BLaER1 (cell line): ENCODE results near the gene SLC46A1.

ENCODE experiments used
- H3K27ac ChIP-seq: shearing (Covaris generic); formaldehyde crosslinking; 2 replicates; pipeline ENCODE4 v1.8.1; 2022
- H3K27me3 ChIP-seq: shearing (Covaris generic); formaldehyde crosslinking; 2 replicates; pipeline ENCODE4 v1.8.1; 2022
- H3K36me3 ChIP-seq: shearing (Covaris generic); formaldehyde crosslinking; 2 replicates; pipeline ENCODE4 v1.8.1; 2022
- H3K4me1 ChIP-seq: shearing (Covaris generic); formaldehyde crosslinking; 2 replicates; pipeline ENCODE4 v1.8.1; 2022
- H3K4me2 ChIP-seq: shearing (Covaris generic); formaldehyde crosslinking; 2 replicates; pipeline ENCODE4 v1.8.1; 2022
- H3K4me3 ChIP-seq: shearing (Covaris generic); formaldehyde crosslinking; 2 replicates; pipeline ENCODE4 v1.8.1; 2022
- H3K9ac ChIP-seq: shearing (Covaris generic); formaldehyde crosslinking; 2 replicates; pipeline ENCODE4 v1.8.1; 2022
- H3K9me3 ChIP-seq: shearing (Covaris generic); formaldehyde crosslinking; 2 replicates; pipeline ENCODE4 v1.8.1; 2022
- H4K20me1 ChIP-seq: shearing (Covaris generic); formaldehyde crosslinking; 2 replicates; pipeline ENCODE4 v1.8.1; 2022
- Cebpa-rat ChIP-seq: shearing (Covaris generic); IDR thresholded peaks from 2 replicates; pipeline ENCODE4 v1.8.1; 2022

The SLC46A1 gene

GRCh38 chr17:28370035-28370743 lies 35.8 kb downstream of the SLC46A1 start, which contains the start of gene VTN:
VTN (minus strand) TSS chr17:28370307; CDS start chr17:28370203, 104 bp downstream.
- Histone ChIP-seq H3K36me3 (peaks cover 15% of the 10 kb centered on the region; the same call in 1 of the 2 replicates), H3K4me2 (peak within 1 kb of the TSS; percentile 95), H4K20me1 (peaks cover 38% of the 10 kb centered on the region), H3K4me3 (peak within 1 kb of the TSS; percentile 77), H3K27ac (no peak within 1 kb of the TSS), H3K4me1 (peaks cover 32% of the 10 kb centered on the region), H3K9ac (no peak within 1 kb of the TSS), H3K27me3 (no peaks in the 10 kb centered on the region), H3K9me3 (no peaks in the 10 kb centered on the region)
- no peak for TF ChIP-seq Cebpa-rat

DNA sequence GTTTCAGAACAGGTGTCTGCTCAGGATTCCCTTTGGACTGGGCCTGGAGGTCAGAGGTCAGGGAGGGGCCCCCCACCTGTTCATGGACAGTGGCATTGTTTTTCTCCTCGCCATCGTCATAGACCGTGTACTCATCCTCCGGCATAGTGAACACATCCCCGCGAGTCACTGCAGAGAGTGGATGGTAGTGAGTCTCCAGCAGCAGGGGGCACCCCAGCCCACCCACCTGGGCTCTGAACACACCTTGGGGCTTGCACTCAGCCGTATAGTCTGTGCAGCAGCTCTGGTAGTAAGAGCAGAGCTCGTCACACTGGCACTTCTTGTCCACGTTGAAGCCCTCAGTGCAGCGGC lies 36.4 kb downstream of the SLC46A1 start:
- no peaks in the 10 kb centered on the region for H3K9me3 ChIP-seq
- H3K27me3 ChIP-seq: no peaks in the 10 kb centered on the region
- no peak for TF ChIP-seq Cebpa-rat
- H3K9ac ChIP-seq: no peak overlapping the region
- peaks cover 32% of the 10 kb centered on the region for H4K20me1 ChIP-seq
- H3K4me3 ChIP-seq: no peak overlapping the region
- H3K27ac ChIP-seq: no peak overlapping the region
- peaks cover 32% of the 10 kb centered on the region for H3K4me1 ChIP-seq
- peaks cover 15% of the 10 kb centered on the region; the same call in 1 of the 2 replicates for H3K36me3 ChIP-seq
- H3K4me2 ChIP-seq: no peak overlapping the region

DNA sequence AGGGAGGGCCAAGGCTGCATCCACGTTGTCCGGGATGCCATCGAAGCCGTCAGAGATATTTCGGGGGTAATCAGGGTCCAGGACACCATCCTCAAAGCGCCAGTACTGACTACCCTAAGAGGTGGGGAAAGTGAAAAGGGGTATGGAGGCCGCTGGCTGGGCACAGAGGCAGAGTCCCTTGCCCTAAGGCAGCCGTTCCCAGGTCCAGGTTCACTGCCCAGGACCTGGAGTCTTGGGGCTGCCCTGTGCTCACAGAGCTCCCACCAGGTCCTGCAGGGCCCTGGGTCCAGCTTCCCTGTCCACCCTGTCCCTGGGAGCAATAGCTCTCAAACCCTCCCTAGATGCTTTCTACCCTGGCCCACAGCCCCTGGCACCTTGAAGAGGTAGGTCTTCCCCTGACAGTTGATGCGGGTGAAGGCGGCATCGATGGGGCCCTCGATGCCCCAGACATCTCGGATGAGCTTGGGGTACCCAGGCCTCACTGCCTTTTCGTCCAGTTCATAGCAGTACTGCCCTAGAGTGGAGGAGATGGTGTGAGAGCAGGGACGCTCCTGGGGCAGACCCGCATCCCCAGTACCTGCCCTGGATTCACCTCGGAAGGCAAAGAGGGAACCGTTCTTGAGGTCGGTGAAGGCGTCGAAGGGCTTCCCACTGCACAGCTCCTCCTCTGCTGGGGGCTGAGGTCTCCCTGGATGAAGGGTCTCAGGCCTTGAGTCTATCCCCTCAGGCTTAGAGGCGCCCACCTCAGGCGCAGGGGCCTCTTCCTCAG lies 36.9 kb downstream of the SLC46A1 start:
- no peak for TF ChIP-seq Cebpa-rat
- Histone ChIP-seq H3K9me3 (no peaks in the 10 kb centered on the region), H3K36me3 (peaks cover 16% of the 10 kb centered on the region), H3K9ac (0 out of 2 replicates have a peak overlapping the region, but pooled peaks have one; percentile 15), H3K4me2 (no peak overlapping the region), H3K27ac (no peak overlapping the region), H3K27me3 (no peaks in the 10 kb centered on the region), H3K4me1 (peaks cover 32% of the 10 kb centered on the region), H4K20me1 (peaks cover 27% of the 10 kb centered on the region), H3K4me3 (no peak overlapping the region)

GRCh38 chr17:28368306-28368831 lies 37.6 kb downstream of the SLC46A1 start:
- TF ChIP-seq Cebpa-rat: no peak
- H3K4me1 ChIP-seq: peaks cover 27% of the 10 kb centered on the region
- H3K4me2 ChIP-seq: no peak overlapping the region
- H3K9me3 ChIP-seq: no peaks in the 10 kb centered on the region
- no peak overlapping the region for H3K27ac ChIP-seq
- H3K9ac ChIP-seq: 0 out of 2 replicates have a peak overlapping the region, but pooled peaks have one; percentile 15
- no peak overlapping the region for H3K4me3 ChIP-seq
- H4K20me1 ChIP-seq: peaks cover 19% of the 10 kb centered on the region
- H3K36me3 ChIP-seq: peaks cover 23% of the 10 kb centered on the region
- no peaks in the 10 kb centered on the region for H3K27me3 ChIP-seq

DNA sequence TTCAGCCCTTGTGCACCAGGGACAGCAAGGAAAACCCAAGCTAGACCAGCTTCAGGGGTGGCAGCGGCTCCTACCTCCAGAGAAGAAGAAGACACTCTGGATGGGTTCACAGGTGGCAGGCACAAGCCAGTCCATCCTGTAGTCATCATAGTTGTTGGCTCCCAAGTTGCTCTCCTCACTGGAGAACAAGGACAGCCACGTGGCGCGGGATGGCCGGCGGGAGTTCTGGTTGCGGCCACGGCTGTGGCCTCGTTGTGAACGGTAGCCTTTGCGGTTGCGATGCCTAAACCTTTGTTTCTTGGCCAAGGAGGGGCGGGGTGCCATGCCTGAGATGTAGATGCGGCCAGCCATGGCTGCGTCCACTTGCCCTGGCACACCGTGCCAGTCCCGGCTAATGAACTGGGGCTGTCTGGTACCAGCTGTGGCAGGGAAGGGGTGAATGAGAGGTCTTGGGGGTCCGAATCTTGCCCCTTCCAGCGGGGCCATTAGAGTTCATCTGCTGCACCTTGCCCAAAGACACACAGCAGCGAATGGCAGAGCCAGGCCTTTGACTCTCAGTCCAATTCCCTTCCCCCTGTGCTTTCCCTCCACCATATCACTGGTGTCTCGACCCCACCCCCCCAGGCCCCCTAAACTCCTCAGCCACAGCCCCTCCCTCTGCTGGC lies 38.2 kb downstream of the SLC46A1 start:
- Histone ChIP-seq H3K36me3 (peaks cover 29% of the 10 kb centered on the region), H3K4me2 (no peak overlapping the region), H3K4me1 (peaks cover 21% of the 10 kb centered on the region), H3K27me3 (no peaks in the 10 kb centered on the region), H3K9me3 (no peaks in the 10 kb centered on the region), H3K9ac (no peak overlapping the region), H3K27ac (no peak overlapping the region), H4K20me1 (peaks cover 13% of the 10 kb centered on the region), H3K4me3 (no peak overlapping the region)
- no peak for TF ChIP-seq Cebpa-rat

GRCh38 chr17:28366605-28367004 lies 39.4 kb downstream of the SLC46A1 start:
- Histone ChIP-seq H3K9me3 (no peaks in the 10 kb centered on the region), H3K27me3 (no peaks in the 10 kb centered on the region), H3K4me3 (no peak overlapping the region), H3K36me3 (peaks cover 40% of the 10 kb centered on the region), H3K27ac (no peak overlapping the region), H3K9ac (no peak overlapping the region), H4K20me1 (0 out of 2 replicates have a peak, but pooled peaks cover 6% of the 10 kb centered on the region), H3K4me1 (peaks cover 14% of the 10 kb centered on the region), H3K4me2 (no peak overlapping the region)
- no peak for TF ChIP-seq Cebpa-rat

GRCh38 chr17:28365487-28365886 lies 40.5 kb downstream of the SLC46A1 start:
- Histone ChIP-seq H3K36me3 (peaks cover 52% of the 10 kb centered on the region), H3K4me2 (no peak overlapping the region), H3K9me3 (no peaks in the 10 kb centered on the region), H3K9ac (no peak overlapping the region), H3K27me3 (no peaks in the 10 kb centered on the region), H3K27ac (no peak overlapping the region), H4K20me1 (0 out of 2 replicates have a peak, but pooled peaks cover 6% of the 10 kb centered on the region), H3K4me3 (no peak overlapping the region), H3K4me1 (peaks cover 7% of the 10 kb centered on the region)
- no peak for TF ChIP-seq Cebpa-rat

GRCh38 chr17:28364665-28365363 lies 41.2 kb downstream of the SLC46A1 start, which contains the start of gene SEBOX:
SEBOX (minus strand) TSS chr17:28365199; CDS start chr17:28365151, 48 bp downstream.
- H3K4me1 ChIP-seq: peaks cover under 1% of the 10 kb centered on the region; the same call in 1 of the 2 replicates
- no peaks in the 10 kb centered on the region for H3K9me3 ChIP-seq
- no peak within 1 kb of the TSS for H3K4me3 ChIP-seq
- no peak within 1 kb of the TSS for H3K27ac ChIP-seq
- H4K20me1 ChIP-seq: 0 out of 2 replicates have a peak, but pooled peaks cover 2% of the 10 kb centered on the region
- no peak within 1 kb of the TSS for H3K4me2 ChIP-seq
- H3K27me3 ChIP-seq: no peaks in the 10 kb centered on the region
- H3K9ac ChIP-seq: no peak within 1 kb of the TSS
- no peak for TF ChIP-seq Cebpa-rat
- peaks cover 58% of the 10 kb centered on the region for H3K36me3 ChIP-seq
